Trophoblast cell (in vitro differentiated cells and primary cell): ENCODE data around the gene SYTL2.
"Not testable (repeated sequence)": the region's sequence is repeated elsewhere in the genome, so short reads cannot be mapped to it uniquely, and the experiment has no call there.

Experiments used
- DNase-seq, 2 donors: peaks; one replicate each; pipeline ENCODE4 v3.0.0-alpha.2; 2016
- H2AFZ ChIP-seq: 2 replicates; pipeline ENCODE4 v1.6.1; 2013; ENCODE audit warnings: low read length, moderate library complexity, mild to moderate bottlenecking; ENCODE audit not compliant: insufficient read depth, poor library complexity
- H2AK5ac ChIP-seq: 2 replicates; pipeline ENCODE4 v1.6.1; 2013; ENCODE audit warnings: mild to moderate bottlenecking, low read length
- H2BK120ac ChIP-seq: 2 replicates; pipeline ENCODE4 v1.6.1; 2013; ENCODE audit warnings: low read length, mild to moderate bottlenecking, moderate library complexity; ENCODE audit not compliant: insufficient read depth, poor library complexity
- H2BK12ac ChIP-seq: 2 replicates; pipeline ENCODE4 v1.6.1; 2013; ENCODE audit warnings: mild to moderate bottlenecking, low read length, moderate library complexity
- H2BK5ac ChIP-seq: 2 replicates; pipeline ENCODE4 v1.6.1; 2013; ENCODE audit warnings: low read length, low read depth, moderate library complexity, mild to moderate bottlenecking; ENCODE audit not compliant: poor library complexity
- H3K14ac ChIP-seq: 2 replicates; pipeline ENCODE4 v1.6.1; 2013; ENCODE audit warnings: mild to moderate bottlenecking, low read length
- H3K18ac ChIP-seq: 2 replicates; pipeline ENCODE4 v1.6.1; 2013; ENCODE audit warnings: mild to moderate bottlenecking, low read length
- H3K23ac ChIP-seq: 2 replicates; pipeline ENCODE4 v1.6.1; 2013; ENCODE audit warnings: low read length
- H3K27ac ChIP-seq: 2 replicates; pipeline ENCODE4 v1.5.1; 2013; ENCODE audit warnings: low read depth, mild to moderate bottlenecking, inconsistent platforms, low read length, moderate library complexity
- H3K27me3 ChIP-seq: 2 replicates; pipeline ENCODE4 v1.6.1; 2013; ENCODE audit warnings: inconsistent platforms, mild to moderate bottlenecking, low read length, moderate library complexity; ENCODE audit not compliant: insufficient read depth
- H3K36me3 ChIP-seq, 2 experiments: 1 replicate in 1 of 2; 2 replicates in 1 of 2; pipeline ENCODE4 v1.6.1; 2013; ENCODE audit warnings: low read length in 2 of 2, mild to moderate bottlenecking in 2 of 2, moderate library complexity in 1 of 2; ENCODE audit not compliant: insufficient read depth in 2 of 2, control insufficient read depth in 1 of 2
- H3K4ac ChIP-seq: 2 replicates; pipeline ENCODE4 v1.6.1; 2013; ENCODE audit warnings: low read depth, mild to moderate bottlenecking, low read length, moderate library complexity
- H3K4me1 ChIP-seq, 2 experiments: 1 replicate in 1 of 2; 2 replicates in 1 of 2; pipeline ENCODE4 v1.6.1; 2013; ENCODE audit warnings: low read length in 2 of 2, mild to moderate bottlenecking in 2 of 2, moderate library complexity in 1 of 2; ENCODE audit not compliant: insufficient read depth in 2 of 2, control insufficient read depth in 1 of 2
- H3K4me2 ChIP-seq: 2 replicates; pipeline ENCODE4 v1.6.1; 2013; ENCODE audit warnings: inconsistent platforms, mild to moderate bottlenecking, low read length, moderate library complexity
- H3K4me3 ChIP-seq: 2 replicates; pipeline ENCODE4 v1.5.1; 2013; ENCODE audit warnings: mild to moderate bottlenecking, low read depth, low read length, inconsistent platforms
- H3K79me1 ChIP-seq: one replicate; pipeline ENCODE4 v1.6.1; 2013; ENCODE audit warnings: low read length
- H3K79me2 ChIP-seq: 2 replicates; pipeline ENCODE4 v1.6.1; 2013; ENCODE audit warnings: low read length, mild to moderate bottlenecking; ENCODE audit not compliant: control insufficient read depth, insufficient read depth, poor library complexity
- H3K9ac ChIP-seq: 2 replicates; pipeline ENCODE4 v1.6.1; 2013; ENCODE audit warnings: mild to moderate bottlenecking, low read length
- H3K9me3 ChIP-seq: 2 replicates; pipeline ENCODE4 v1.6.1; 2013; ENCODE audit warnings: low read depth, mild to moderate bottlenecking, control low read depth, inconsistent platforms, low read length; ENCODE audit not compliant: insufficient read depth
- H4K12ac ChIP-seq: 2 replicates; pipeline ENCODE4 v1.6.1; 2013; ENCODE audit warnings: low read depth, mild to moderate bottlenecking, low read length, moderate library complexity
- H4K8ac ChIP-seq: 2 replicates; pipeline ENCODE4 v1.6.1; 2013; ENCODE audit warnings: low read depth, mild to moderate bottlenecking, low read length, moderate library complexity
- H4K91ac ChIP-seq: one replicate; pipeline ENCODE4 v1.6.1; 2013; ENCODE audit warnings: low read depth, mild to moderate bottlenecking, low read length, moderate library complexity
- WGBS: extraction: QIAGEN DNeasy Blood & Tissue Kit; methylation state at CpG from one replicate; pipeline ENCODE4 v1.1.7; 2013; ENCODE audit warnings: missing lambda C conversion rate; ENCODE audit not compliant: insufficient read length, insufficient coverage; ENCODE audit errors: extremely low coverage; 5-methylcytosine and 5-hydroxymethylcytosine counted together

Gene SYTL2

DNA sequence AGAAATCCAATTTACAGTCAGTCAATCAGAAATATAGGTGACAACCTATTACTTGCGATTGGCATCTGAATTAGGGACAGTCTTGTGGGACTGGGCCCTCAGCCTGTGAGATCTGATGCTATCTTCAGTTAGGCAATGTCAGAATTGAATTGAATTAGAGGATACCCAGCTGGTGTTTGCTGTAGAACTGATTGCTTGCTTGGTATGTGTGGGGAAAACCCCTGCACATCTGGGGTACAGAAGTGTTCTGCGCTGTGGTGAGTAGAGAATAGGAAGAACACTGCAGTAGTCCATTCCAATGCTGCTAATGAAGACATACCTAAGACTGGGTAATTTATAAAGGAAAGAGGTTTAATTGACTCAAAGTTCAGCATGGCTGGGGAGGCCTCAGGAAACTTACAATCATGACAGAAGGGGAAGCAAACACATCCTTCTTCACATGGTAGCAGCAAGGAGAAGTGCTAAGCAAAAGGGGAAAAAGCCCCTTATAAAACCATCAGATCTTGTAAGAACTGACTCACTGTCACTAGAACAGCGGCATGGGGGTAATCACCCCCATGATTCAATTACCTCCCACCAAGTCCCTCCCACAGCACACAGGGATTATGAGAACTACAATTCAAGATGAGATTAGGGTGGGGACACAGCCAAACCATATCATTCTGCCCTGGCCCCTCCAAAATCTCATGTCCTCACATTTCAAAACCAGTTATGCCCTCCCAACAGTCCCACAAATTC lies 30.0 kb downstream of the SYTL2 start:
- H3K9me3 ChIP-seq, H3K4me1 ChIP-seq, H2BK120ac ChIP-seq, H3K23ac ChIP-seq, H3K18ac ChIP-seq, H3K4ac ChIP-seq, H2AK5ac ChIP-seq, H3K14ac ChIP-seq, H3K36me3 ChIP-seq, H3K79me2 ChIP-seq, H4K91ac ChIP-seq, H3K4me3 ChIP-seq, H2BK5ac ChIP-seq, H3K9ac ChIP-seq, H3K79me1 ChIP-seq, DNase-seq, H3K4me2 ChIP-seq, H2BK12ac ChIP-seq, H2AFZ ChIP-seq, H3K27me3 ChIP-seq, H3K27ac ChIP-seq, H4K12ac ChIP-seq, H4K8ac ChIP-seq: not testable (repeated sequence)
- WGBS, result no CpG with 5 or more reads among the region's 3 CpGs

DNA sequence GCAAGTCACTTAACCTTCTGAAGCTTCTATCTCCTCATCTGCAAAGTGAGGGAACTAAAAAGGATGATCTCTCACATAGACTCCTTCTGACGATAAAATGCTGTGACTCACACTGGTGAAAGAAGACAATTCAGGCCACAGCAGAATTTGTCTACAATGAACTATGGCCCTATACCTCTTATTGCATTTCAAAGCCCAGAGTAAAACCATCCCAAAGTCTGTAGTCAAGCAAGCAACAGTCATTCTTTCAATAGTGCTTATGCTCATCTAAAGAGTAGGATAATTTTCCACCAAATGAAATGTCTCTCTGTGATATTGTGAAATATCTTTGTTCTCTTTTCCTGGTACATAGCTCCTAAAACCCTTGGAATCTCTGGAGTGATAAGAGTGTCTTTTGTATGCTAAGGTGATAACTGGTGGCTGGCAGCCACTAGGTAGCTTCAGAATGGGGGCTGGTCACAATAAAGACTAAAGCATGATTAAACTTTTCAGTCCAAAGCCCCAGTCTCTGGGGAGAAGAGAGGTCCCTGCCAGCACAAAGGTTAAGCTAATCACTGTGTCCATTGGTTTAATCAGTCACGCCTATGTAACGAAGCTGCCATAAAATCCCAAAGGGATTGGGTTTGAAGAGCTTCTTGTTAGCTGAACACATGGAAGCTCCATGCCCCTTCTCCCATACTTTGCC lies 30.8 kb downstream of the SYTL2 start:
- Histone ChIP-seq H2BK12ac (no peak overlapping the region), H3K9ac (no peak overlapping the region), H4K91ac (no peak overlapping the region)

DNA sequence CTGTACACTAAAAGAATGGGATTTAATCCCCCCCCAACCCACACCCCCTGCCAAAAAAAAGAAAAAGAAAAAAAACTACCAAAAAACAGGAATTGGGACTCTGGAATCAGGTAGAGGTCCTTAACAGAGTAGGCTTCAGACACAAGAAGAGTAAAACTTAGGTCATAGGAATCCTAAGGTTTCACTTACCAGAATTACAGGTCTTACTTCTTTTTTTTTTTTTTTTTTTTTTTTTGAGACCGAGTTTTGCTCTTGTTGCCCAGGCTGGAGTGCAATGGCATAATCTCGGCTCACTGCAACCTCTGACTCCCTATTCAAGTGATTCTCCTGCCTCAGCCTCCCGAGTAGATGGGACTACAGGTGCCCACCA lies 33.4 kb downstream of the SYTL2 start:
- not testable (repeated sequence) for H3K27me3 ChIP-seq, H4K91ac ChIP-seq, H2BK5ac ChIP-seq, H3K9ac ChIP-seq, H4K12ac ChIP-seq, H3K27ac ChIP-seq, H3K79me1 ChIP-seq, H2AFZ ChIP-seq, H2AK5ac ChIP-seq, H3K14ac ChIP-seq, H3K4me2 ChIP-seq, H4K8ac ChIP-seq, H3K4ac ChIP-seq, H2BK12ac ChIP-seq, H2BK120ac ChIP-seq, H3K18ac ChIP-seq, H3K9me3 ChIP-seq, H3K79me2 ChIP-seq, H3K4me3 ChIP-seq, H3K4me1 ChIP-seq, H3K23ac ChIP-seq, H3K36me3 ChIP-seq
- no CpG with 5 or more reads among the region's 3 CpGs for WGBS
- DNase-seq, result peak in 1 of 2 donors; percentile 66

More for the DNA sequence above, 30.8 kb downstream of the SYTL2 start:
- Histone ChIP-seq H3K79me1 (no peaks in the 10 kb centered on the region), H3K4me3 (no peak overlapping the region), H4K12ac (no peak overlapping the region), H3K4ac (no peak overlapping the region), H3K79me2 (no peaks in the 10 kb centered on the region), H2AFZ (no peak overlapping the region), H3K27ac (no peak overlapping the region), H2AK5ac (no peak overlapping the region), H3K36me3 (no peaks in the 10 kb centered on the region), H3K9me3 (no peaks in the 10 kb centered on the region), H4K8ac (no peak overlapping the region), H3K18ac (no peak overlapping the region), H3K27me3 (no peaks in the 10 kb centered on the region), H3K4me2 (no peak overlapping the region), H3K23ac (no peak overlapping the region), H3K4me1 (peaks cover 2 to 4% of the 10 kb centered on the region in 2 experiments), H3K14ac (no peak overlapping the region), H2BK120ac (no peak overlapping the region), H2BK5ac (no peak overlapping the region)
- peak in 1 of 2 donors; percentile 57 for DNase-seq
- no CpG with 5 or more reads among the region's 3 CpGs for WGBS

DNA sequence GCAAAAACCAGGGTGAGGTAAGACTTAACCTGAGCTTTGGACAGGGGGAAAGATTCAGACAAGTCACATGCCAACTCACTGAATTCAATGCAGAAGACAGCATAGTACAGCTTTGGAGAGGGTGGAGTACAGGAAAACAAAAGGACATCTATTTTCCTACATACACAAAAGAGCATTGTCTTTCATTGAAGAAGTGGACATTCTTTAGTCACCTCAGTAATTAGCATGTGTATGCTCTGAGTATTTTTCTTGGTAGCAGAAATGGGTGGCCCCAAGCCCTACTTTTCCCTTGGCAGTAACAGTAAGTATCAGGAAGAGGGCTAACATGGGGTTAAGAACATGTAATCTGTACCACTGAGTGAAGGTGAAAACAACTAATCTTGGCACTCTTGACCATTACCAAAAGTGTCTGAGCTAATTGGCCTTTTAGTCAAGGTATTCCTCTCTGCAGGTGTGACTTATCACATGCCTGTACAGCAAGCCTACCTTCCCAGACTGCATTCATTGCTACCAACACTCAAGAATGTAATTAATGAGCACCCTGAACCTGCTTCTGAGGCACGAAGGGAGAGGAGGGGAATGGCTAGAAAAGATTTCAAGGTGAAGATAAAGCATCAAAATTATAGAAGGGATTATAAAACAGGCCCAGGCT lies 33.9 kb downstream of the SYTL2 start:
- Histone ChIP-seq H3K14ac (no peak overlapping the region), H3K9ac (no peak overlapping the region), H3K36me3 (no peaks in the 10 kb centered on the region), H3K23ac (no peak overlapping the region), H3K4ac (no peak overlapping the region), H3K27me3 (no peaks in the 10 kb centered on the region), H3K27ac (no peak overlapping the region), H4K91ac (no peak overlapping the region), H2BK12ac (no peak overlapping the region), H2AFZ (no peak overlapping the region), H2AK5ac (no peak overlapping the region), H2BK120ac (no peak overlapping the region), H3K9me3 (no peaks in the 10 kb centered on the region), H2BK5ac (no peak overlapping the region), H4K8ac (no peak overlapping the region), H3K79me1 (no peaks in the 10 kb centered on the region), H3K4me1 (peaks cover 2 to 9% of the 10 kb centered on the region in 2 experiments), H3K4me3 (no peak overlapping the region), H4K12ac (no peak overlapping the region), H3K4me2 (no peak overlapping the region), H3K79me2 (no peaks in the 10 kb centered on the region), H3K18ac (no peak overlapping the region)
- no CpG with 5 or more reads among the region's 1 CpG for WGBS
- peak in 1 of 2 donors; percentile 49 for DNase-seq
